ENCODE data around the gene OR2V1.
"Not testable (repeated sequence)": the region's sequence is repeated elsewhere in the genome, so short reads cannot be mapped to it uniquely, and the experiment has no call there.

Gene OR2V1

GRCh38 chr5:181127907-181128626 lies 2.9 kb downstream of the OR2V1 start:
- Mint-ChIP-seq H3K4me1 (peaks cover 0 to 6% of the 10 kb centered on the region in 2 donors), H3K27ac (no peak overlapping the region), H3K36me3 (no peaks in the 10 kb centered on the region), H3K27me3 (peaks cover 62 to 69% of the 10 kb centered on the region in 2 donors), H3K4me3 (no peak overlapping the region), H3K9me3 (peaks cover 0 to 4% of the 10 kb centered on the region in 2 donors)
- DNase-seq (no peak), ATAC-seq (replicated peaks) (no peak)

GRCh38 chr5:181127456-181127855 lies 3.5 kb downstream of the OR2V1 start:
- DNase-seq (no peak), ATAC-seq (replicated peaks) (no peak)
- H3K36me3 Mint-ChIP-seq: no peaks in the 10 kb centered on the region
- peaks cover 0 to 4% of the 10 kb centered on the region in 2 donors for H3K9me3 Mint-ChIP-seq
- H3K4me3 Mint-ChIP-seq: no peak overlapping the region
- no peak overlapping the region for H3K27ac Mint-ChIP-seq
- H3K27me3 Mint-ChIP-seq: peaks cover 62 to 69% of the 10 kb centered on the region in 2 donors
- peaks cover 0 to 6% of the 10 kb centered on the region in 2 donors for H3K4me1 Mint-ChIP-seq

GRCh38 chr5:181126841-181127240 lies 4.1 kb downstream of the OR2V1 start:
- no peak overlapping the region for H3K4me3 Mint-ChIP-seq
- ATAC-seq (replicated peaks): no peak
- H3K4me1 Mint-ChIP-seq: peaks cover 0 to 6% of the 10 kb centered on the region in 2 donors
- peaks cover 0 to 4% of the 10 kb centered on the region in 2 donors for H3K9me3 Mint-ChIP-seq
- H3K36me3 Mint-ChIP-seq: no peaks in the 10 kb centered on the region
- no peak overlapping the region for H3K27ac Mint-ChIP-seq
- no peak for DNase-seq
- H3K27me3 Mint-ChIP-seq: peaks cover 65 to 72% of the 10 kb centered on the region in 2 donors

- no peak overlapping the region for H3K27ac Mint-ChIP-seq
- peaks cover 0 to 4% of the 10 kb centered on the region in 2 donors for H3K9me3 Mint-ChIP-seq
- no peaks in the 10 kb centered on the region for H3K36me3 Mint-ChIP-seq
- peaks cover 0 to 6% of the 10 kb centered on the region in 2 donors for H3K4me1 Mint-ChIP-seq
- H3K4me3 Mint-ChIP-seq: no peak overlapping the region
- H3K27me3 Mint-ChIP-seq: peaks cover 68 to 73% of the 10 kb centered on the region in 2 donors
- no peak for DNase-seq
- ATAC-seq (replicated peaks): no peak
Observed at GRCh38 chr5:181124526-181124925, 6.4 kb downstream of the OR2V1 start.

- DNase-seq: no peak
- Mint-ChIP-seq H3K4me3 (no peak overlapping the region), H3K27ac (no peak overlapping the region), H3K27me3 (peaks cover 73 to 75% of the 10 kb centered on the region in 2 donors), H3K4me1 (no peaks in the 10 kb centered on the region), H3K36me3 (no peaks in the 10 kb centered on the region), H3K9me3 (peaks cover 0 to 4% of the 10 kb centered on the region in 2 donors)
- no peak for ATAC-seq (replicated peaks)
Observed at GRCh38 chr5:181121675-181122561, 9.1 kb downstream of the OR2V1 start.

GRCh38 chr5:181120761-181121160 lies 10.2 kb downstream of the OR2V1 start:
- Mint-ChIP-seq H3K4me3 (no peak overlapping the region), H3K9me3 (peaks cover 0 to 4% of the 10 kb centered on the region in 2 donors), H3K36me3 (no peaks in the 10 kb centered on the region), H3K27ac (no peak overlapping the region), H3K4me1 (no peaks in the 10 kb centered on the region), H3K27me3 (peaks cover 71 to 74% of the 10 kb centered on the region in 2 donors)
- no peak for DNase-seq
- ATAC-seq (replicated peaks): no peak

GRCh38 chr5:181120306-181120705 lies 10.7 kb downstream of the OR2V1 start:
- ATAC-seq (replicated peaks) (no peak), DNase-seq (no peak)
- peaks cover 72 to 75% of the 10 kb centered on the region in 2 donors for H3K27me3 Mint-ChIP-seq
- H3K27ac Mint-ChIP-seq: no peak overlapping the region
- no peak overlapping the region for H3K4me3 Mint-ChIP-seq
- peaks cover 0 to 4% of the 10 kb centered on the region in 2 donors for H3K9me3 Mint-ChIP-seq
- H3K4me1 Mint-ChIP-seq: peaks cover 1 to 3% of the 10 kb centered on the region in 2 donors
- H3K36me3 Mint-ChIP-seq: no peaks in the 10 kb centered on the region

GRCh38 chr5:181119105-181119504 lies 11.9 kb downstream of the OR2V1 start:
- no peaks in the 10 kb centered on the region for H3K36me3 Mint-ChIP-seq
- no peak for DNase-seq
- H3K9me3 Mint-ChIP-seq: peaks cover 0 to 3% of the 10 kb centered on the region in 2 donors
- no peak for ATAC-seq (replicated peaks)
- H3K4me1 Mint-ChIP-seq: peaks cover 11 to 12% of the 10 kb centered on the region in 2 donors
- no peak overlapping the region for H3K27ac Mint-ChIP-seq
- H3K27me3 Mint-ChIP-seq: peaks cover 73 to 79% of the 10 kb centered on the region in 2 donors
- no peak overlapping the region for H3K4me3 Mint-ChIP-seq

GRCh38 chr5:181118369-181118768 lies 12.6 kb downstream of the OR2V1 start:
- peaks cover 0 to 4% of the 10 kb centered on the region in 2 donors for H3K9me3 Mint-ChIP-seq
- peaks cover 11 to 12% of the 10 kb centered on the region in 2 donors for H3K4me1 Mint-ChIP-seq
- H3K36me3 Mint-ChIP-seq: no peaks in the 10 kb centered on the region
- ATAC-seq (replicated peaks) (no peak), DNase-seq (no peak)
- H3K27ac Mint-ChIP-seq: no peak overlapping the region
- H3K27me3 Mint-ChIP-seq: peaks cover 76 to 81% of the 10 kb centered on the region in 2 donors
- no peak overlapping the region for H3K4me3 Mint-ChIP-seq

- peak; percentile 4 for DNase-seq
Observed at GRCh38 chr5:181114844-181115778, 15.9 kb downstream of the OR2V1 start.

GRCh38 chr5:181114284-181114843 lies 16.6 kb downstream of the OR2V1 start:
- H3K27ac Mint-ChIP-seq: no peak overlapping the region
- H3K4me3 Mint-ChIP-seq: peak overlapping the region in 1 of 2 donors; percentile 29
- peaks cover 0 to 4% of the 10 kb centered on the region in 2 donors for H3K9me3 Mint-ChIP-seq
- H3K4me1 Mint-ChIP-seq: peaks cover 11 to 12% of the 10 kb centered on the region in 2 donors
- H3K36me3 Mint-ChIP-seq: no peaks in the 10 kb centered on the region
- H3K27me3 Mint-ChIP-seq: peaks cover 79 to 85% of the 10 kb centered on the region in 2 donors
- no peak for ATAC-seq (replicated peaks)
- no peak for DNase-seq

More at GRCh38 chr5:181114844-181115778, 15.9 kb downstream of the OR2V1 start:
- H3K9me3 Mint-ChIP-seq: peaks cover 0 to 4% of the 10 kb centered on the region in 2 donors
- H3K4me3 Mint-ChIP-seq: peak overlapping the region; percentile 8 to 32
- ATAC-seq (replicated peaks): peak in 1 of 2 donors; percentile 12
- H3K27ac Mint-ChIP-seq: no peak overlapping the region
- no peaks in the 10 kb centered on the region for H3K36me3 Mint-ChIP-seq
- H3K4me1 Mint-ChIP-seq: peaks cover 11 to 12% of the 10 kb centered on the region in 2 donors
- H3K27me3 Mint-ChIP-seq: peaks cover 74 to 78% of the 10 kb centered on the region in 2 donors

- not testable (repeated sequence) for H3K27ac Mint-ChIP-seq; ATAC-seq (replicated peaks); H3K9me3 Mint-ChIP-seq; H3K4me3 Mint-ChIP-seq; H3K36me3 Mint-ChIP-seq; DNase-seq
- peaks cover 80 to 85% of the 10 kb centered on the region in 2 donors for H3K27me3 Mint-ChIP-seq
- peaks cover 11 to 12% of the 10 kb centered on the region in 2 donors for H3K4me1 Mint-ChIP-seq
Observed at GRCh38 chr5:181113572-181113971, 17.4 kb downstream of the OR2V1 start.

- peaks cover 0 to 4% of the 10 kb centered on the region in 2 donors for H3K9me3 Mint-ChIP-seq
- H3K27me3 Mint-ChIP-seq: peaks cover 78 to 83% of the 10 kb centered on the region in 2 donors
- no peak overlapping the region for H3K27ac Mint-ChIP-seq
- peaks cover 11 to 12% of the 10 kb centered on the region in 2 donors for H3K4me1 Mint-ChIP-seq
- DNase-seq: no peak
- no peak overlapping the region for H3K4me3 Mint-ChIP-seq
- ATAC-seq (replicated peaks): no peak
- no peaks in the 10 kb centered on the region for H3K36me3 Mint-ChIP-seq
Observed at GRCh38 chr5:181112476-181112875, 18.5 kb downstream of the OR2V1 start.

Measured in stimulated activated naive B cell treated with anti-CD40 and anti-IgM and Interleukin-4, amounts not matched to agents 10 μg/mL and 1 μg/mL and 100 μg/mL, for 72 hours (primary cell).